HG03097 (cell line): ENCODE results near the gene PUDP.
A peak's percentile ranks its signal among the peaks of the same experiment; 100 is the strongest.

Experiments
- ATAC-seq: cut with Tn5 transposase; IDR thresholded peaks from one replicate; pipeline ENCODE4 v1.9.1; 2021; ENCODE audit not compliant: unreplicated experiment, low FRiP score

Gene PUDP

GRCh38 chrX:7147413-7147977, 458 bp downstream of the PUDP start, which contains the start of gene STS:
TSS of gene STS (plus strand) at chrX:7147712. CDS start at chrX:7253200, 105,488 bp downstream.
- peak; percentile 39 for ATAC-seq

GRCh38 chrX:7146703-7147412, 1.1 kb downstream of the PUDP start:
- ATAC-seq = peak; percentile 3

GRCh38 chrX:7146020-7146702, 1.8 kb downstream of the PUDP start:
- no peak for ATAC-seq

- no peak for ATAC-seq
These were observed 2.5 kb downstream of the PUDP start for GRCh38 chrX:7145454-7145853.

GRCh38 chrX:7143941-7144525, 3.9 kb downstream of the PUDP start:
- no peak for ATAC-seq

- no peak for ATAC-seq
These were observed 4.9 kb downstream of the PUDP start for GRCh38 chrX:7143076-7143475.

GRCh38 chrX:7139202-7140081, 8.5 kb downstream of the PUDP start:
- ATAC-seq = no peak

GRCh38 chrX:7134981-7135380, 13.0 kb downstream of the PUDP start:
- no peak for ATAC-seq

- no peak for ATAC-seq
These were observed 14.9 kb downstream of the PUDP start for GRCh38 chrX:7133050-7133440.

- ATAC-seq = peak; percentile 59
These were observed 15.5 kb downstream of the PUDP start for GRCh38 chrX:7132335-7133049.

- ATAC-seq = no peak
These were observed 16.3 kb downstream of the PUDP start for GRCh38 chrX:7131621-7132020.

- ATAC-seq = no peak
These were observed 20.9 kb downstream of the PUDP start for GRCh38 chrX:7127056-7127455.

- no peak for ATAC-seq
These were observed 27.1 kb downstream of the PUDP start for GRCh38 chrX:7120878-7121219.

- no peak for ATAC-seq
These were observed 27.7 kb downstream of the PUDP start for GRCh38 chrX:7119950-7120877.

GRCh38 chrX:7117587-7117986, 30.4 kb downstream of the PUDP start:
- peak; percentile 36 for ATAC-seq

- no peak for ATAC-seq
These were observed 31.9 kb downstream of the PUDP start for GRCh38 chrX:7116081-7116480.

- ATAC-seq = peak; percentile 55
These were observed 32.4 kb downstream of the PUDP start for GRCh38 chrX:7115557-7115956.

- no peak for ATAC-seq
These were observed 35.9 kb downstream of the PUDP start for GRCh38 chrX:7112071-7112470.

GRCh38 chrX:7111518-7111917, 36.4 kb downstream of the PUDP start:
- no peak for ATAC-seq
